GM12873 (cell line): ENCODE measurements around the gene NODAL.

Source experiments
- TF ChIP-seq, protein P1 (sequence below): IDR thresholded peaks from 2 replicates; pipeline ENCODE4 v1.5.1; 2012; ENCODE audit warnings: low read depth, mild to moderate bottlenecking, moderate library complexity, low read length, control low read depth; ENCODE audit not compliant: insufficient read depth; ENCODE audit errors: missing control alignments

NODAL gene

DNA sequence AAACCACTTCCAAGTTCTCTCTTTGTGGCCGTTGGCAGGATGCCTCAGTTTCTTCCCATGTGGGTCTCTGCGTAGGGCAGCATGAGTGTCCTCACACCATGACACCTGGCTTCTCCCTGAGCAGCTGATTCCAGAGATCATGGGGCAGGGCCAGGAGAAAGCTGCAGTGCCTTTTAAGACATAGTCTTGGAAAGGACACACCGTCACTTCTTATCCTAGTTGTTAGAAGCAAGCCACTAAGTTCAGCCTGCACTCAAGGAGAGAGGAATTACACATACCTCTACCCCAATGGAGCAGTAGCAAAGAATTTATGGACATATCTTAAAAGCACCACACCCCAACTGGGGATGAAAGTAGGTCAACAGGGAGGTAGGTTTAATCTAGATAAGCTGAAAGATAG is 16.4 kb downstream of the NODAL start:
- TF ChIP-seq, protein P1, sequence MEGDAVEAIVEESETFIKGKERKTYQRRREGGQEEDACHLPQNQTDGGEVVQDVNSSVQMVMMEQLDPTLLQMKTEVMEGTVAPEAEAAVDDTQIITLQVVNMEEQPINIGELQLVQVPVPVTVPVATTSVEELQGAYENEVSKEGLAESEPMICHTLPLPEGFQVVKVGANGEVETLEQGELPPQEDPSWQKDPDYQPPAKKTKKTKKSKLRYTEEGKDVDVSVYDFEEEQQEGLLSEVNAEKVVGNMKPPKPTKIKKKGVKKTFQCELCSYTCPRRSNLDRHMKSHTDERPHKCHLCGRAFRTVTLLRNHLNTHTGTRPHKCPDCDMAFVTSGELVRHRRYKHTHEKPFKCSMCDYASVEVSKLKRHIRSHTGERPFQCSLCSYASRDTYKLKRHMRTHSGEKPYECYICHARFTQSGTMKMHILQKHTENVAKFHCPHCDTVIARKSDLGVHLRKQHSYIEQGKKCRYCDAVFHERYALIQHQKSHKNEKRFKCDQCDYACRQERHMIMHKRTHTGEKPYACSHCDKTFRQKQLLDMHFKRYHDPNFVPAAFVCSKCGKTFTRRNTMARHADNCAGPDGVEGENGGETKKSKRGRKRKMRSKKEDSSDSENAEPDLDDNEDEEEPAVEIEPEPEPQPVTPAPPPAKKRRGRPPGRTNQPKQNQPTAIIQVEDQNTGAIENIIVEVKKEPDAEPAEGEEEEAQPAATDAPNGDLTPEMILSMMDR = no peak

DNA sequence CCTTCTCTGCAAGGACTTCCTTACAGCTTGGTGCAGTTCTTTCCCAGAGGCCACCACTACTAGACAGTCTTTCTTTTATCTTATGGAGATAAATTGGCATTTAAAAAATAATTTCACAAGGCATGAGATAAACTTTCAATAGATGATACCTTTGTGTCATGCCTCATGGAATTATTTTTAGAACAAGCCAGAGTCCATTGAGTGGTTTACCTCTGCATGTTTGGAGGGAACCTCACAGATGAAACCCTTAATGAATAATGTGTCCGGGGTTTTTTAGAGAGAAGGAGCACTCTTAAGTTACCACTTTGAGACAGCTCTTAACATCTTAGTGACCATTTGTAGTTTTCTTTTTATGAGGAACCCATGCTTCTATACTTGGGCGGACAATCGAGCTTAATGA is 17.2 kb downstream of the NODAL start:
- TF ChIP-seq, protein P1 = no peak

DNA sequence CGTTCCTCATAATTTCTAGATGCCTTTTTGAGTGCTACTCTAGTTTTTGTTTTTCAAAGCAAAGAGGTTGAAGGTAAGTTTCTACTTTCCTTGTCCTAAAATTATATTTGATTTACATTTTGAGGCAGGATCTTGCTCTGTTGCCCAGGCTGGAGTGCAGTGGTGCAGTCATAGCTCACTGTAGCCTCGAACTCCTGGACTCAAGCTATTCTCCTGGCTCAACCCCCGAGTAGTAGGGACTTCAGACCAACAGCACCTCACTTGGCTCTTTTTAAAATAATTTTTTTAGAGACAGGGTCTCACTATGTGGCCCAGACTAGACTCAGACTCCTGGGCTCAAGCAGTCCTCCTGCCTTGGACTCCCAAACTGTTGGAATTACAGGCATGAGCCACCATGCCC is 22.8 kb downstream of the NODAL start:
- TF ChIP-seq, protein P1 = no peak

DNA sequence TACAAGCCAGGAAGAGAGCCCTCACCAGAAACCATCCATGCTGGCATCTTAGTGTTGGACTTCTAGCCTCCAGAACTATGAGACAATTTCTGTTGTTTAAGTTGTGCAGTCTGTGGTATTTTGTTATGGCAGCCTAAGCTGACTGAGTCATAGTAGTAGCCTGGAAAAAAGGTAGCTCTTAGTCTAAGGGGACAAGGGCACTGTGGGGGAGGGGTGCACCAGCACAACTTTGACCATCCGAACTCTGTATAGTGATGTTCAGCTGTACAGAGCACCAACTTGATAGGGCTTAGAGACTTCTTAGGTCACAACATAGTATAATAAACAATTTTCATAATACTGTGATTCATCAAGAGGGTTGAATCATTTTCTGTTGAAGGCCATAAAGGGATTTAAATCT is 23.3 kb downstream of the NODAL start:
- TF ChIP-seq, protein P1 = no peak

DNA sequence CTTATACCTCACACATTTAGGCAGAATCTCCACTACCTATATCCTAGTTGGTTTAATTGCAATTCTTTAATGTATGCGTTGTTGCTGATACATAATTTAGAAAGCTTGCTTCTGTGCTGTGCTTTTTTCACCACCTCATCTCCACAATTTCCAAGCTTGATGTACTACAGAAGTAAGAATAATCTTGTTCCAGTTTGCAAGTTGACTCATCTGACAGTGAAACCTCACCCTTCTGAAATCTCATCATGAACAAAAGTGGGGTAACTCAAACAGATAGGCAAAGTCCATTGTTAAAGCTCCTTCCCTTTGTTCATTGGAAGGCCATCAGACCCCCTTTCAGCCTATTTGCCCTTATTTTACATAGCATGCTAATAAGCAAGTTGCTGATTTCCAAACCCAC is 23.9 kb downstream of the NODAL start:
- TF ChIP-seq, protein P1 = no peak

DNA sequence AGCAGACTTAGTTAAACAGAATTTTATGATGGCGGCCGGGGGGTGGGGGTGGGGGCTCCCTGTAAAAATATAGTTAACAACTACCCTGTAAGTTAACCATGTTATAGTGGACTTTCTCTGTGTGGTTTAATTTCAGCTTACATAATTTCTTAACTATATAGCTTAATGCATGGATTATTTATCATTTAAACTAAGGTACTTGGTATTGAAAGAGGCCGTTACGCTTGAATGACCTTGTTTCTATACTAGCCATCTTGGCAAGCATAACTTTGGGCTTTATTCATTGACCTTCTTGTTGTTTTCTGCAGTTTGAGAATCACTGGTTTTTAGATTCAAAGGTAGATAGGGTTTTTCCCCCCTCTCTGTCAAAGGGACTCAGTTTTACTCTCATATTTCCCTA is 29.1 kb downstream of the NODAL start:
- TF ChIP-seq, protein P1 = no peak

DNA sequence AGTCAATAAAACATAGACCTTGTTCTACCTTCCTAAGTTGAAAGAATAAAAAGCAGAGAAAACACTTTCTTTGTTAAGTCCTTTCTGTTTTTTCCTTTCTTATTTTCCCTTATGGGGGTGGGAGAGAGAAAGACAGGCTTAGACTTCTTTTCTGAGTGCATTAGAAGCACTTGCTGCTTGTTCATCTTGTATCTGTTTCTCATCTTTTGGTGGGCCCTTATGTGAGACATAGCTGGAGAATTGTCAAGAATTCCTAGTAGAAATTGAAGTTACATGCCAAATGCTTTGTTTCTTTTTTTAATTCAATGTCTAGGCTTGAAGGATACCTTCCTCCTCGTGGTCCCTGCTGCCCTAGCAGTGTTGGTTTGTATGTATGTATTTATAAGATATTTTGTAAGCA is 30.9 kb downstream of the NODAL start:
- TF ChIP-seq, protein P1 = no peak
